K562 (cell line): ENCODE measurements around the gene DOCK4. TPM values are rescaled to one million over a fixed set of nuclear protein-coding genes. Genes with fewer than 3 reads are reported as not detected.

Source experiments
- ATAC-seq: fragments of 200-7000 bp; cut with Tn5 transposase; 3 replicates; pipeline ENCODE4 v1.9.1; 2020; ENCODE audit warnings: moderate library complexity
- BruUV-seq: library from RNA; stranded (reverse); fragments of 400-500 nt; replicated peaks from 2 replicates; lab custom pipeline; 2021; lab: Mats Ljungman, UMichigan
- CTCF ChIA-PET: fragments of 300-600 bp; formaldehyde crosslinking; extraction: SDS; loops from one replicate; lab custom pipeline; 2021; ENCODE audit warnings: low intra/inter-chr PET ratio; lab: Yijun Ruan, JAX
- POLR2A ChIA-PET: fragments of 300-600, 350-650 bp; sonication (Branson Sonifier 250); formaldehyde crosslinking; extraction: SDS; loops from one replicate; lab custom pipeline; 2021; ENCODE audit warnings: antibody characterized with exemption, inconsistent platforms; lab: Yijun Ruan, JAX
- DNase-seq, 4 experiments: peaks; one replicate each; pipeline versions ENCODE4 v3.0.0 to v3.0.0-alpha.2; 2011 to 2018; ENCODE audit warnings: low spot score in 3 of 4, mixed read lengths in 3 of 4; ENCODE audit errors: extremely low read depth in 1 of 4
- FAIRE-seq: peaks from 2 replicates; lab custom pipeline; 2011; peaks lifted over from hg19 to GRCh38; lab: Jason Lieb, UNC
- H2AFZ ChIP-seq: 2 replicates; pipeline ENCODE4 v1.6.0; 2011; ENCODE audit warnings: low read depth, low read length, control low read depth, inconsistent platforms
- H3K27ac ChIP-seq: fragments of 200-600 bp; 3 replicates; pipeline ENCODE4 v1.8.0; 2011; ENCODE audit warnings: low read depth, mild to moderate bottlenecking, control low read depth, inconsistent platforms, low read length, moderate library complexity, mixed read lengths; ENCODE audit errors: extremely low read depth
- H3K27me3 ChIP-seq, 2 experiments: fragments of 300-600 bp in 1 of 2; 2 replicates in 1 of 2; 3 replicates in 1 of 2; pipeline versions ENCODE4 v1.6.0 to v1.8.0; 2011; ENCODE audit warnings: inconsistent platforms in 2 of 2, low read length in 2 of 2, mild to moderate bottlenecking in 1 of 2, mixed read lengths in 1 of 2, moderate library complexity in 1 of 2; ENCODE audit not compliant: control insufficient read depth in 2 of 2, insufficient read depth in 2 of 2
- H3K36me3 ChIP-seq: fragments of 300-600 bp; 3 replicates; pipeline ENCODE4 v1.8.0; 2011; ENCODE audit warnings: mild to moderate bottlenecking, low read length, inconsistent platforms; ENCODE audit not compliant: control insufficient read depth, insufficient read depth
- H3K4me1 ChIP-seq, 2 experiments: fragments of 200-600 bp in 1 of 2; replicated peaks in 1 of 2; 2 replicates in 1 of 2; 3 replicates in 1 of 2; pipeline versions ENCODE4 v1.5.1 to v1.8.0; 2011; ENCODE audit warnings: inconsistent platforms in 2 of 2, low read length in 2 of 2, mild to moderate bottlenecking in 1 of 2, mixed read lengths in 1 of 2, moderate library complexity in 1 of 2; ENCODE audit not compliant: control insufficient read depth in 2 of 2, insufficient read depth in 2 of 2
- H3K4me2 ChIP-seq: 2 replicates; pipeline ENCODE4 v1.6.1; 2011; ENCODE audit warnings: low read length, control low read depth, inconsistent platforms, mixed read lengths; ENCODE audit not compliant: insufficient read depth
- H3K4me3 ChIP-seq: fragments of 200-600 bp; sonication (generic), shearing (Covaris generic); 2 replicates; pipeline ENCODE4 v1.5.1; 2016; ENCODE audit warnings: control low read depth, inconsistent platforms
- H3K79me2 ChIP-seq: fragments of 200-600 bp; 3 replicates; pipeline ENCODE4 v1.8.0; 2011; ENCODE audit warnings: low read length, inconsistent platforms; ENCODE audit not compliant: control insufficient read depth, insufficient read depth
- H3K9ac ChIP-seq, 2 experiments: 2 replicates each; pipeline versions ENCODE4 v1.6.0 to v1.6.1; 2011; ENCODE audit warnings: low read depth in 2 of 2, low read length in 2 of 2, control low read depth in 1 of 2, inconsistent platforms in 1 of 2, mild to moderate bottlenecking in 1 of 2, mixed read lengths in 1 of 2; ENCODE audit not compliant: insufficient read depth in 1 of 2
- H3K9me1 ChIP-seq: one replicate; pipeline ENCODE4 v1.6.0; 2011; ENCODE audit warnings: inconsistent platforms, mild to moderate bottlenecking, low read length, moderate library complexity; ENCODE audit not compliant: control insufficient read depth, insufficient read depth
- H3K9me3 ChIP-seq: replicated peaks from 2 replicates; pipeline ENCODE4 v1.5.1; 2011; ENCODE audit warnings: low read depth, low read length, inconsistent platforms; ENCODE audit not compliant: control insufficient read depth, insufficient read depth
- H4K20me1 ChIP-seq: replicated peaks from 2 replicates; pipeline ENCODE4 v1.6.1; 2011; ENCODE audit warnings: low read length, inconsistent platforms, mixed read lengths; ENCODE audit not compliant: control insufficient read depth, insufficient read depth
- HNRNPUL1 ChIP-seq: fragments of 200-400 bp; formaldehyde crosslinking; IDR thresholded peaks from 2 replicates; pipeline ENCODE4 v1.6.1; 2017; ENCODE audit warnings: low read length
- MCM3 ChIP-seq: fragments of 450-650 bp; IDR thresholded peaks from 2 replicates; pipeline ENCODE4 v1.6.1; 2016
- MEF2D ChIP-seq: conservative IDR thresholded peaks from 2 replicates; pipeline ENCODE4 v1.6.1; 2016; ENCODE audit warnings: low read depth, missing genetic modification characterization, missing compliant biosample characterization
- PHF20 ChIP-seq: fragments of 450-650 bp; IDR thresholded peaks from 2 replicates; pipeline ENCODE4 v1.6.1; 2018; ENCODE audit not compliant: partially characterized antibody
- PTTG1 ChIP-seq: fragments of 450-650 bp; IDR thresholded peaks from 2 replicates; pipeline ENCODE4 v1.6.1; 2016; ENCODE audit warnings: low read depth, mild to moderate bottlenecking, missing genetic modification characterization, missing compliant biosample characterization
- ZBTB1 ChIP-seq: sonication (generic); formaldehyde crosslinking; IDR thresholded peaks from 2 replicates; pipeline ENCODE4 v1.8.1; 2023; ENCODE audit warnings: missing genetic modification reagents, low read depth, mild to moderate bottlenecking, borderline replicate concordance
- WGBS: fragments of 100-300 bp; shearing (Covaris generic); methylation state at CpG from one replicate; pipeline ENCODE4 v1.1.6; 2016; ENCODE audit warnings: low coverage, mixed read lengths; ENCODE audit not compliant: insufficient coverage; ENCODE audit errors: missing lambda C conversion rate; 5-methylcytosine and 5-hydroxymethylcytosine counted together
- in situ Hi-C: fragments of 300-500 bp; cut with MboI; formaldehyde crosslinking; loops from 4 replicates; pipeline ENCODE4 v1.15.0; 2018; ENCODE audit warnings: inconsistent platforms, mixed read lengths
- intact Hi-C: fragments of 100-400 bp; cut with micrococcal nuclease; formaldehyde crosslinking; loops from 2 replicates; pipeline ENCODE4 v1.14.2; 2022
- polyA plus RNA-seq, 8 experiments: library from polyadenylated mRNA; depleted of rRNA in 4 of 8; stranded (reverse) in 5 of 8; unstranded in 3 of 8; fragments of >200 nt; fragmentation: Nextera tagmentation in 2 of 8; fragmentation: Illumina TruSeq in 1 of 8; extraction: Ambion mirVana in 2 of 8; extraction: Trizol in 1 of 8; gene quantifications; 2 replicates each; pipeline versions ENCODE4 v1.2.1 to v1.2.3, GENCODE V29; 2011 to 2014; ENCODE audit warnings: inconsistent platforms in 1 of 8, missing spikeins in 1 of 8
- total RNA-seq, 7 experiments: library from RNA; depleted of rRNA in 6 of 7; stranded (reverse); fragments of >200 nt in 6 of 7; fragmentation: Illumina TruSeq in 2 of 7; extraction: Trizol in 2 of 7; gene quantifications; 2 replicates each; pipeline versions ENCODE4 v1.2.1 to v1.2.3, GENCODE V29; 2011 to 2021; ENCODE audit warnings: low replicate concordance in 1 of 7
- TF ChIP-seq, protein P1 (sequence below): fragments of 250-450 bp; sonication (Bioruptor Pico); IDR thresholded peaks from 2 replicates; pipeline ENCODE4 v1.5.1; 2021; ENCODE audit warnings: mild to moderate bottlenecking

DOCK4 gene
- total and polyA plus RNA-seq, 9 of the 15 experiments (the other 6 are each of a cell fraction or from before 2014, with no cell fraction given) = 0.42 to 5.7 (median 2.3) TPM

DNA sequence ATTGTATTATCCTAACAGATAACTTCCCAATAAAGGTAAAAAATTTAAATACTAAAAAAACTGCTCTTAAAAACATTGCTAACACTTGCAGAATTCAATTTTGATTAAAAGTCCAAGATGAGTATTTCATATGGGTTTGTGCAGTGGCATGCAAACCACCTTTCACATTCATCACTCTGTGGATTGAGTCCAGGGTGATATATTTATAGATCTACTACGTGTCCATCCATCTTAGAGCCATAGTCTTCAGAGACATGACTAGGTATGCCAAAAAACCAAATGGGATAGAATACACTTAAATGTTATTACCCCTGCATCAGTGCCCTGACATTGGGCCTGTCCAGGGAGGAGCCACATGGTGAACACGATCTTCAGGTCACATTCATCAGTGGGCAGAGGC lies 96.0 kb downstream of the DOCK4 start:
- Histone ChIP-seq H3K27ac (no peak overlapping the region), H3K9me1 (no peaks in the 10 kb centered on the region), H3K27me3 (peaks cover 3 to 14% of the 10 kb centered on the region in 2 experiments; a peak in 4 of 5 replicates), H3K9ac (no peak overlapping the region), H4K20me1 (no peaks in the 10 kb centered on the region), H3K36me3 (no peaks in the 10 kb centered on the region), H3K79me2 (no peaks in the 10 kb centered on the region), H3K9me3 (no peaks in the 10 kb centered on the region), H2AFZ (no peak overlapping the region), H3K4me2 (no peak overlapping the region), H3K4me1 (no peaks in the 10 kb centered on the region), H3K4me3 (no peak overlapping the region)
- in situ Hi-C loops (no loop called here), intact Hi-C loops (no loop called here)
- no peak for DNase-seq
- ChIA-PET POLR2A (no interaction called here), CTCF (no interaction called here)
- 2% methylated on average over 2 of the region's 2 CpGs for WGBS
- no peak; the same call in 2 of the 3 replicates for ATAC-seq
- FAIRE-seq = no peak
- no TSS peak for BruUV-seq
- TF ChIP-seq HNRNPUL1 (no peak), ZBTB1 (CRISPR knock-in tag) (no peak), PHF20 (no peak), PTTG1 (tag) (no peak)

DNA sequence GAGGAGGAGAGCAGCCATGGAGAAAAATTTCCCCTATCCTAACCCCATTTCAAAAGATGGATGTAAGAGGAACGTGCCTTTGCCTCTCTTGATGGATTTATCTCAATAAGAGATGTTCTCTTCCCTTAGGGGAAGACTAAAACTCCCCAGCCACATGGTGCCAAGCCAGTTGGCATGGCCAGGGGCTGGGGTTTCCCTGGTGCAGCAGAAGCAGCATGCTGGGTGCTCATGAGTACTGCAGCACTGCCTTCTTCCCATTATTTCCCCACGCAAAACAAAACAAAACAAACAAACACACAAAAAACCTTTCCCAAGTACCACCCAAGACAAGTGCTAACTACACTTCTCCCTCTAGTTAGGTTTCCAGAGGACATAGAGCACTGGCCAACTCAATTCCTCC lies 97.2 kb downstream of the DOCK4 start:
- Histone ChIP-seq H3K27ac (no peak overlapping the region), H3K4me2 (no peak overlapping the region), H3K27me3 (peaks cover 3 to 14% of the 10 kb centered on the region in 2 experiments; a peak in 4 of 5 replicates), H2AFZ (no peak overlapping the region), H3K9ac (no peak overlapping the region)
- ATAC-seq (no peak), FAIRE-seq (no peak)
- POLR2A ChIA-PET = no interaction called here
- TF ChIP-seq, protein P1, sequence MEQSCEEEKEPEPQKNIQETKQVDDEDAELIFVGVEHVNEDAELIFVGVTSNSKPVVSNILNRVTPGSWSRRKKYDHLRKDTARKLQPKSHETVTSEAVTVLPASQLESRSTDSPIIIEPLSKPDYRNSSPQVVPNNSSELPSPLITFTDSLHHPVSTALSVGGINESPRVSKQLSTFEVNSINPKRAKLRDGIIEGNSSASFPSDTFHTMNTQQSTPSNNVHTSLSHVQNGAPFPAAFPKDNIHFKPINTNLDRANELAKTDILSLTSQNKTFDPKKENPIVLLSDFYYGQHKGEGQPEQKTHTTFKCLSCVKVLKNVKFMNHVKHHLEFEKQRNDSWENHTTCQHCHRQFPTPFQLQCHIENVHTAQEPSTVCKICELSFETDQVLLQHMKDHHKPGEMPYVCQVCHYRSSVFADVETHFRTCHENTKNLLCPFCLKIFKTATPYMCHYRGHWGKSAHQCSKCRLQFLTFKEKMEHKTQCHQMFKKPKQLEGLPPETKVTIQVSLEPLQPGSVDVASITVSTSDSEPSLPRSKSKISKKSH = no peak
- no peak for TF ChIP-seq MEF2D
- TF ChIP-seq MCM3 = 0 out of 2 replicates have a peak, but pooled peaks have one; percentile 62
- TF ChIP-seq, all 486 proteins: peak for 1
- no peak overlapping the region for H3K4me3 ChIP-seq
- 0% methylated on average over 2 of the region's 2 CpGs for WGBS
- H3K9me3 ChIP-seq = no peaks in the 10 kb centered on the region
- no TSS peak for BruUV-seq
- no peaks in the 10 kb centered on the region for H3K36me3 ChIP-seq
- intact Hi-C loops (no loop called here), in situ Hi-C loops (no loop called here)
- H3K79me2 ChIP-seq = no peaks in the 10 kb centered on the region
- H3K4me1 ChIP-seq = no peaks in the 10 kb centered on the region
- no peaks in the 10 kb centered on the region for H3K9me1 ChIP-seq
- no peak for DNase-seq
- CTCF ChIA-PET = no interaction called here
- H4K20me1 ChIP-seq = no peaks in the 10 kb centered on the region
